Adrenal gland (tissue), 5 donors: ENCODE measurements around the gene TOX2.

ENCODE experiments used
- POLR2A ChIP-seq, 2 donors: fragments of 450-650 bp; IDR thresholded peaks; one replicate each; pipeline ENCODE4 v1.6.1; 2017; ENCODE audit warnings: antibody characterized with exemption in 2 of 2, mild to moderate bottlenecking in 2 of 2, moderate library complexity in 1 of 2
- TF ChIP-seq, protein P1 (sequence below), 6 experiments: fragments of 450-650 bp in 4 of 6; fragments of 200-600 bp in 2 of 6; sonication (generic) in 1 of 6; IDR thresholded peaks; 1 replicate in 5 of 6; 2 replicates in 1 of 6; pipeline versions ENCODE4 v1.5.1 to v1.8.0; 2016 to 2021; ENCODE audit warnings: antibody characterized with exemption in 6 of 6, mild to moderate bottlenecking in 2 of 6, moderate library complexity in 1 of 6
- donor health status: DM: no; HTN: no; CAD: no.

DNA sequence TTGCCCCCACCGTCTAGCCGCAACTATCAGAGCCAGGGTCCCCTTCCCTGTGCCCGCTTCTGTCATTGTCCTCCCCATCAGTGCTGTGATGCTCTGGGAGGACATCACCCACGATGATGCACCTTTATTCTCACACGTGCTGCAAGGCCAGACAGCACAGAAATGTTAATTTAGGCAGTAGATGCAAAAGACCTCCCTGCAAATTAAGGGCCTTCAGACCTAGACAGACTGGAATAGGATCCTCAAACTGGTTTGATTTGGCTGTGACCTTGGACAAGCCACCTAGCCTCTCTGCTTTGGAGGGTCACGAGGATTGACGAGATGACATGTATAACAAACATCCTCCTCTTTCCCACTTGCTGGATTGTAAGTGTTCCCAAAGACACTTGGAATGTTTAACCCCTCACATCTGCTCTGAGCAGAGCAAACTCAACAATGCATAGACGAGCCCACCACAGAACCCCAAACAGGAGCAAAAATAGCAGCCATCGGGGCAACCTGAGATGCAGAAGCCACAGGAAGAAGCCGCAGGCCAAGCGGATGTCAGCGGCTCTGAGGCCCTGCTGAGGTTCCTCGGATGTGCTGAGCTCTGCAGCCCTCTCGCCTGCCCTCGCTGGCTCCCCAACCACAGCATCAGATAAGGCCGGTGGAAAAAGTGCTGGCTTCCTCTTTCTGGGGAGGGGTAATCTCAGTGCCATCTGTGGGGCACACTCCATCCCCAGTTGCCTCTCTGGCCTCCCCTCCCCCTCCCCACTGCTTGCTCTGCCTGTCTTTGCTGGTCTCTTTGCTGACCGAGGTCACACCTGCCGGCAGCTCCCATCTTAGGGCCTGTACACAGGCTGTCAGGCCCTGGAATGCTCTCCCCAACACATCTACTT lies 35.3 kb downstream of the TOX2 start:
- TF ChIP-seq, protein P1, sequence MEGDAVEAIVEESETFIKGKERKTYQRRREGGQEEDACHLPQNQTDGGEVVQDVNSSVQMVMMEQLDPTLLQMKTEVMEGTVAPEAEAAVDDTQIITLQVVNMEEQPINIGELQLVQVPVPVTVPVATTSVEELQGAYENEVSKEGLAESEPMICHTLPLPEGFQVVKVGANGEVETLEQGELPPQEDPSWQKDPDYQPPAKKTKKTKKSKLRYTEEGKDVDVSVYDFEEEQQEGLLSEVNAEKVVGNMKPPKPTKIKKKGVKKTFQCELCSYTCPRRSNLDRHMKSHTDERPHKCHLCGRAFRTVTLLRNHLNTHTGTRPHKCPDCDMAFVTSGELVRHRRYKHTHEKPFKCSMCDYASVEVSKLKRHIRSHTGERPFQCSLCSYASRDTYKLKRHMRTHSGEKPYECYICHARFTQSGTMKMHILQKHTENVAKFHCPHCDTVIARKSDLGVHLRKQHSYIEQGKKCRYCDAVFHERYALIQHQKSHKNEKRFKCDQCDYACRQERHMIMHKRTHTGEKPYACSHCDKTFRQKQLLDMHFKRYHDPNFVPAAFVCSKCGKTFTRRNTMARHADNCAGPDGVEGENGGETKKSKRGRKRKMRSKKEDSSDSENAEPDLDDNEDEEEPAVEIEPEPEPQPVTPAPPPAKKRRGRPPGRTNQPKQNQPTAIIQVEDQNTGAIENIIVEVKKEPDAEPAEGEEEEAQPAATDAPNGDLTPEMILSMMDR (IDR thresholded peaks at IDR 0.05), result no peak
- no peak for TF ChIP-seq POLR2A (IDR thresholded peaks at IDR 0.05)
